ENCODE measurements around the gene ACAP3.

ACAP3 gene

DNA sequence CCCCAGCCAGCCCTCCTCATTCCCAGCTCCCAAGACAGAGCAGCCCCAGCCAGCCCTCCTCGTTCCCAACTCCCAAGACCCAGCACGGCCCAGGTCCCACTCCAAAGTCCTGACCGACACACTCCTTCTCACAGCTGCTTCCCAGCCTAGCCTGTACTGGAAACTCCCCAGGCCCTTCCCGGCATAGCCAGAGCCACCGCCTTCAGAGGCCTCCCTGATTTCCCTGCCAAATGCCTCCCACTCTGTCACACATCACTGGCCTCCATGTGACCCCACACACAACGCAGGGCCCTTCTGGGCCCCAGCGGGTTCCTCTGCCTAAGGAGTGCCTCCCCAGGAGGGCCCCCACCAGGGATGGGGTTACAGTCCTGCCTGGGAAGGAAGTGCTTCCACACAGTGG is 36.9 kb downstream of the ACAP3 start (continued):
- TF ChIP-seq, protein P1, sequence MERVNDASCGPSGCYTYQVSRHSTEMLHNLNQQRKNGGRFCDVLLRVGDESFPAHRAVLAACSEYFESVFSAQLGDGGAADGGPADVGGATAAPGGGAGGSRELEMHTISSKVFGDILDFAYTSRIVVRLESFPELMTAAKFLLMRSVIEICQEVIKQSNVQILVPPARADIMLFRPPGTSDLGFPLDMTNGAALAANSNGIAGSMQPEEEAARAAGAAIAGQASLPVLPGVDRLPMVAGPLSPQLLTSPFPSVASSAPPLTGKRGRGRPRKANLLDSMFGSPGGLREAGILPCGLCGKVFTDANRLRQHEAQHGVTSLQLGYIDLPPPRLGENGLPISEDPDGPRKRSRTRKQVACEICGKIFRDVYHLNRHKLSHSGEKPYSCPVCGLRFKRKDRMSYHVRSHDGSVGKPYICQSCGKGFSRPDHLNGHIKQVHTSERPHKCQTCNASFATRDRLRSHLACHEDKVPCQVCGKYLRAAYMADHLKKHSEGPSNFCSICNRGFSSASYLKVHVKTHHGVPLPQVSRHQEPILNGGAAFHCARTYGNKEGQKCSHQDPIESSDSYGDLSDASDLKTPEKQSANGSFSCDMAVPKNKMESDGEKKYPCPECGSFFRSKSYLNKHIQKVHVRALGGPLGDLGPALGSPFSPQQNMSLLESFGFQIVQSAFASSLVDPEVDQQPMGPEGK (CRISPR knock-in tag; IDR thresholded peaks at IDR 0.05; ENCODE audit: borderline replicate concordance): no peak
- TF ChIP-seq ZFP30 (CRISPR knock-in tag; IDR thresholded peaks at IDR 0.05): no peak

DNA sequence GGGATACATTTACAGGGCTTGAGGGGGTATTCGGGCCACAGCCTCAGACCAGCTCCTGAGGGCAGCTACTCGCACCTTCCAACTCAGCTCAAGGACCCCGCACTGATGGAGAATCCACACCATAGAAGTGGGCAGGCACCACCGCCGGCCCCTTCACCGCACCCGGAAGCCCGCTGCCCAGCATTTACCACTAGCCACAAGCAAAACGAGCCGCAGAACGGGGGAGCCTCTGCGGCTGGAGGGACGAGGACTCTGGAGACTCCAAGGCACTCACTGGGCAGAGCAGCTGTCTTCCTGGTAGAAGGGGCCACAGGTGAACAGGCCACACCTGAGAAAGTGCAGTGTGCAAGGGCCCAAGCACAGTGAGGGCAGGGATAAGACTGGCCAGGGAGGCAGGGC is 39.4 kb downstream of the ACAP3 start:
- ATAC-seq: no peak
- TF ChIP-seq RARB (CRISPR knock-in tag; IDR thresholded peaks at IDR 0.05) (no peak), ARNTL (CRISPR knock-in tag; IDR thresholded peaks at IDR 0.05; ENCODE audit: borderline replicate concordance, low read depth) (no peak), ZC3H10 (CRISPR knock-in tag; IDR thresholded peaks at IDR 0.05) (no peak), GLIS3 (CRISPR knock-in tag; IDR thresholded peaks at IDR 0.05) (no peak), PPARA (CRISPR knock-in tag; IDR thresholded peaks at IDR 0.05; ENCODE audit: borderline replicate concordance) (no peak), ZFP3 (CRISPR knock-in tag; IDR thresholded peaks at IDR 0.05) (no peak), ZNF8 (CRISPR knock-in tag; IDR thresholded peaks at IDR 0.05) (no peak), ESRRG (CRISPR knock-in tag; IDR thresholded peaks at IDR 0.05) (no peak)
- TF ChIP-seq, protein P2, sequence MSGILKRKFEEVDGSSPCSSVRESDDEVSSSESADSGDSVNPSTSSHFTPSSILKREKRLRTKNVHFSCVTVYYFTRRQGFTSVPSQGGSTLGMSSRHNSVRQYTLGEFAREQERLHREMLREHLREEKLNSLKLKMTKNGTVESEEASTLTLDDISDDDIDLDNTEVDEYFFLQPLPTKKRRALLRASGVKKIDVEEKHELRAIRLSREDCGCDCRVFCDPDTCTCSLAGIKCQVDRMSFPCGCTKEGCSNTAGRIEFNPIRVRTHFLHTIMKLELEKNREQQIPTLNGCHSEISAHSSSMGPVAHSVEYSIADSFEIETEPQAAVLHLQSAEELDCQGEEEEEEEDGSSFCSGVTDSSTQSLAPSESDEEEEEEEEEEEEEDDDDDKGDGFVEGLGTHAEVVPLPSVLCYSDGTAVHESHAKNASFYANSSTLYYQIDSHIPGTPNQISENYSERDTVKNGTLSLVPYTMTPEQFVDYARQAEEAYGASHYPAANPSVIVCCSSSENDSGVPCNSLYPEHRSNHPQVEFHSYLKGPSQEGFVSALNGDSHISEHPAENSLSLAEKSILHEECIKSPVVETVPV (CRISPR knock-in tag; IDR thresholded peaks at IDR 0.05): no peak
- TF ChIP-seq, protein P3, sequence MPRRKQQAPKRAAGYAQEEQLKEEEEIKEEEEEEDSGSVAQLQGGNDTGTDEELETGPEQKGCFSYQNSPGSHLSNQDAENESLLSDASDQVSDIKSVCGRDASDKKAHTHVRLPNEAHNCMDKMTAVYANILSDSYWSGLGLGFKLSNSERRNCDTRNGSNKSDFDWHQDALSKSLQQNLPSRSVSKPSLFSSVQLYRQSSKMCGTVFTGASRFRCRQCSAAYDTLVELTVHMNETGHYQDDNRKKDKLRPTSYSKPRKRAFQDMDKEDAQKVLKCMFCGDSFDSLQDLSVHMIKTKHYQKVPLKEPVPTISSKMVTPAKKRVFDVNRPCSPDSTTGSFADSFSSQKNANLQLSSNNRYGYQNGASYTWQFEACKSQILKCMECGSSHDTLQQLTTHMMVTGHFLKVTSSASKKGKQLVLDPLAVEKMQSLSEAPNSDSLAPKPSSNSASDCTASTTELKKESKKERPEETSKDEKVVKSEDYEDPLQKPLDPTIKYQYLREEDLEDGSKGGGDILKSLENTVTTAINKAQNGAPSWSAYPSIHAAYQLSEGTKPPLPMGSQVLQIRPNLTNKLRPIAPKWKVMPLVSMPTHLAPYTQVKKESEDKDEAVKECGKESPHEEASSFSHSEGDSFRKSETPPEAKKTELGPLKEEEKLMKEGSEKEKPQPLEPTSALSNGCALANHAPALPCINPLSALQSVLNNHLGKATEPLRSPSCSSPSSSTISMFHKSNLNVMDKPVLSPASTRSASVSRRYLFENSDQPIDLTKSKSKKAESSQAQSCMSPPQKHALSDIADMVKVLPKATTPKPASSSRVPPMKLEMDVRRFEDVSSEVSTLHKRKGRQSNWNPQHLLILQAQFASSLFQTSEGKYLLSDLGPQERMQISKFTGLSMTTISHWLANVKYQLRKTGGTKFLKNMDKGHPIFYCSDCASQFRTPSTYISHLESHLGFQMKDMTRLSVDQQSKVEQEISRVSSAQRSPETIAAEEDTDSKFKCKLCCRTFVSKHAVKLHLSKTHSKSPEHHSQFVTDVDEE (CRISPR knock-in tag; IDR thresholded peaks at IDR 0.05): no peak

DNA sequence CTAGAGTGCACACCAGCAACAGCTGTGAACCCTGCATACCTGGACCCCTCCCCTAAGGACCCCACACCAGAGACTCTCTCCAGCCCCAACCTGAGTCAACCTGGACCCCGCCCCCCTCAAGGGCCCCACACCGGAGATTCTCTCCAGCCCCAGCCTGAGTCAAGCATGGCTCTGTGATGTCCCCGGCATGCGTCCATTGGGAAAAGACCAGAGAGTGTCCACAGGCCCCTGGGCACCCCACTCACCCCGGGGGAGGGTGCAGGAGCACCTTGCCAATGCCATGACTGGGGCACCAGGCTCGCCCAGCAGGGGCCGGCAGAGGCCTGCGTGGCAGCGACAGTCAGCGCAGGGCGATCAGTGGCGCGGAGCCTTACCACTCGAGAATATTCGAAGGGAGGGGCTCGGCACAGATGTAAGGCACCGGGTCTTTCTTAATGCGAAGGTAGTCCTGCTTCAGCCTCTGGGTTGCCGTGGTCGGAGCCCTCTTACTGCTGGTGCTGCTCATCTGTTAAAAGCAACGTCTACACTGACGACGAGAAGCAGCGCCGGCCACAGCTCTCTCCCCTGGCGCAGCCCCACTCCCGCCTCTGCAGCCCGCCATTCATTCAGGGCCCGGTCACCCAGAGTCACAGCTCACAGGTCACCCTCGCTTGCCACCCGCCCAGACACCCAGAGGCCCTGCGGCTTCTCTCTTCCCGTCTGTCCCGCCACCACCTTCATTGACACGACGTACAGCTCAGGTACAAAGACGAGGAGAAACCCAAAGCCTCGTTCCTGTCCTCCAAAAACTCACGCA is 40.0 kb downstream of the ACAP3 start:
- no peak for TF ChIP-seq BACH2 (CRISPR knock-in tag; IDR thresholded peaks at IDR 0.05; ENCODE audit: borderline replicate concordance)
- no peak for ATAC-seq

DNA sequence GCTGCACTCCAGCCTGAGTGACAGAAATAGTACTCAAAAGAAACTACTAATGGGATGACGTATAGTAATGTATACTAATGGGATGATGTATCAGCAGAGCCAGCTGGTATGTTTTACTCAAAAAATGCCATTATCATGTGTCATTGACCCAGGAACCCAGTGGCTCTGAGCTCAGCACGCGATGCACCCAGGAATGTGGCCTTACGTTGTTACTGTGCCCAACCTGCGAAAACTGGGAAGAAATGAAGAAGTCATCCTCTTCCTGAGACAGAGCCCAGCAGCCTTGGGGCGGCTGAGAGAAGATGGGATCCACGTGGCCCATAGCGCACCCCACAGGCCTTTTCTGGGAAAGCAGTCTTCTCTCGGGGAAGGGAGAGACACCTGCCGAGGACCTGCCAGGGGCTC is 42.9 kb downstream of the ACAP3 start:
- TF ChIP-seq, protein P3 (CRISPR knock-in tag; IDR thresholded peaks at IDR 0.05): no peak
- no peak for TF ChIP-seq GLIS3 (CRISPR knock-in tag; IDR thresholded peaks at IDR 0.05)
- TF ChIP-seq ARNTL (CRISPR knock-in tag; IDR thresholded peaks at IDR 0.05; ENCODE audit: borderline replicate concordance, low read depth): no peak
- TF ChIP-seq, protein P4, sequence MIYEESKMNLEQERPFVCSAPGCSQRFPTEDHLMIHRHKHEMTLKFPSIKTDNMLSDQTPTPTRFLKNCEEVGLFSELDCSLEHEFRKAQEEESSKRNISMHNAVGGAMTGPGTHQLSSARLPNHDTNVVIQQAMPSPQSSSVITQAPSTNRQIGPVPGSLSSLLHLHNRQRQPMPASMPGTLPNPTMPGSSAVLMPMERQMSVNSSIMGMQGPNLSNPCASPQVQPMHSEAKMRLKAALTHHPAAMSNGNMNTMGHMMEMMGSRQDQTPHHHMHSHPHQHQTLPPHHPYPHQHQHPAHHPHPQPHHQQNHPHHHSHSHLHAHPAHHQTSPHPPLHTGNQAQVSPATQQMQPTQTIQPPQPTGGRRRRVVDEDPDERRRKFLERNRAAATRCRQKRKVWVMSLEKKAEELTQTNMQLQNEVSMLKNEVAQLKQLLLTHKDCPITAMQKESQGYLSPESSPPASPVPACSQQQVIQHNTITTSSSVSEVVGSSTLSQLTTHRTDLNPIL (CRISPR knock-in tag; IDR thresholded peaks at IDR 0.05; ENCODE audit: low read depth): 0 out of 2 replicates have a peak, but pooled peaks have one; percentile 39
- TF ChIP-seq ISL1 (CRISPR knock-in tag; IDR thresholded peaks at IDR 0.05): peak; percentile 53
- TF ChIP-seq OSR1 (CRISPR knock-in tag; IDR thresholded peaks at IDR 0.05): no peak
- TF ChIP-seq ZC3H10 (CRISPR knock-in tag; IDR thresholded peaks at IDR 0.05): no peak
- TF ChIP-seq, protein P5, sequence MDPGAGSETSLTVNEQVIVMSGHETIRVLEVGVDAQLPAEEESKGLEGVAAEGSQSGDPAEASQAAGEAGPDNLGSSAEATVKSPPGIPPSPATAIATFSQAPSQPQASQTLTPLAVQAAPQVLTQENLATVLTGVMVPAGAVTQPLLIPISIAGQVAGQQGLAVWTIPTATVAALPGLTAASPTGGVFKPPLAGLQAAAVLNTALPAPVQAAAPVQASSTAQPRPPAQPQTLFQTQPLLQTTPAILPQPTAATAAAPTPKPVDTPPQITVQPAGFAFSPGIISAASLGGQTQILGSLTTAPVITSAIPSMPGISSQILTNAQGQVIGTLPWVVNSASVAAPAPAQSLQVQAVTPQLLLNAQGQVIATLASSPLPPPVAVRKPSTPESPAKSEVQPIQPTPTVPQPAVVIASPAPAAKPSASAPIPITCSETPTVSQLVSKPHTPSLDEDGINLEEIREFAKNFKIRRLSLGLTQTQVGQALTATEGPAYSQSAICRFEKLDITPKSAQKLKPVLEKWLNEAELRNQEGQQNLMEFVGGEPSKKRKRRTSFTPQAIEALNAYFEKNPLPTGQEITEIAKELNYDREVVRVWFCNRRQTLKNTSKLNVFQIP (CRISPR knock-in tag; IDR thresholded peaks at IDR 0.05; ENCODE audit: borderline replicate concordance, low read depth): no peak

More for the DNA sequence above, 42.9 kb downstream of the ACAP3 start:
- peak; percentile 91 for ATAC-seq
